ENCODE results near the gene ATP9A. TPM values are rescaled to one million over a fixed set of nuclear protein-coding genes. Genes with fewer than 3 reads are reported as not detected.

ATP9A gene
- total and polyA plus RNA-seq, 2 of the 8 experiments (the other 6 are each of a cell fraction or from before 2014, with no cell fraction given): 5.0 to 6.4 TPM

GRCh38 chr20:51625105-51625504, 143.1 kb downstream of the ATP9A start:
- Histone ChIP-seq H3K56ac (replicated peaks; ENCODE audit: insufficient read length, low read depth, low read length) (no peak overlapping the region), H2BK15ac (ENCODE audit: low read length) (peak overlapping the region; percentile 63; the same call in 1 of the 2 replicates), H2AFZ (ENCODE audit: low read length) (no peak overlapping the region), H2BK12ac (ENCODE audit: low read depth, low read length) (0 out of 2 replicates have a peak overlapping the region, but pooled peaks have one; percentile 51), H4K91ac (replicated peaks; ENCODE audit: insufficient read length, low read length) (peak overlapping the region; percentile 46), H3K27me3 (replicated peaks in 1 of 4; ENCODE audit: control insufficient read depth in 3 of 4, extremely low read depth in 1 of 4, insufficient read depth in 3 of 4, low read length in 3 of 4) (no peaks in the 10 kb centered on the region), H3K4ac (replicated peaks; ENCODE audit: insufficient read length, low read depth, low read length) (no peak overlapping the region), H3K23ac (ENCODE audit: insufficient read length) (no peak overlapping the region), H2AK5ac (ENCODE audit: low read depth, low read length) (no peak overlapping the region), H2BK5ac (ENCODE audit: low read depth, low read length) (0 out of 2 replicates have a peak overlapping the region, but pooled peaks have one; percentile 27), H3K23me2 (ENCODE audit: low read depth, low read length) (no peaks in the 10 kb centered on the region), H3K14ac (ENCODE audit: insufficient read length) (no peak overlapping the region), H3K9me3 (ENCODE audit: insufficient read depth in 2 of 2, low read depth in 1 of 2, low read length in 1 of 2) (no peaks in the 10 kb centered on the region), H3K4me1 (replicated peaks in 1 of 4; ENCODE audit: control insufficient read depth in 3 of 4, insufficient read depth in 4 of 4, low read length in 3 of 4) (peaks cover 0 to 2% (median 0%) of the 10 kb centered on the region in 4 experiments; a peak in 1 of 7 replicates), H2BK120ac (replicated peaks; ENCODE audit: low read depth, low read length) (no peak overlapping the region), H3K79me2 (ENCODE audit: control insufficient read depth in 1 of 2, insufficient read depth in 2 of 2, low read length in 2 of 2) (no peaks in the 10 kb centered on the region), H4K20me1 (replicated peaks in 1 of 2; ENCODE audit: control insufficient read depth in 1 of 2, insufficient read depth in 2 of 2, low read length in 2 of 2) (no peaks in the 10 kb centered on the region), H3K9ac (replicated peaks in 1 of 4; ENCODE audit: extremely low read depth in 1 of 4, low read depth in 3 of 4, low read length in 3 of 4) (no peak overlapping the region), H4K5ac (ENCODE audit: insufficient read length, low read depth, low read length) (no peak overlapping the region), H3K36me3 (ENCODE audit: control insufficient read depth in 2 of 4, insufficient read depth in 4 of 4, low read length in 3 of 4) (no peaks in the 10 kb centered on the region), H3K4me3 (ENCODE audit: extremely low read depth in 1 of 4, insufficient read depth in 2 of 4, low read depth in 3 of 4, low read length in 4 of 4) (no peak overlapping the region), H3K4me2 (ENCODE audit: insufficient read depth in 1 of 2, low read depth in 2 of 2, low read length in 2 of 2) (no peak overlapping the region), H3K18ac (ENCODE audit: extremely low read depth, low read length) (no peak overlapping the region), H4K8ac (ENCODE audit: extremely low read depth, insufficient read depth, low read length) (no peak overlapping the region), H3K79me1 (ENCODE audit: low read depth, low read length) (no peaks in the 10 kb centered on the region), H2BK20ac (ENCODE audit: low read length) (0 out of 2 replicates have a peak overlapping the region, but pooled peaks have one; percentile 21), H3K27ac (ENCODE audit: low read depth, low read length) (no peak overlapping the region)
- no peak for FAIRE-seq
- CTCF ChIA-PET (ENCODE audit: partially characterized antibody): interaction anchor here (0.5 to 2.8 kb wide), 16 partner anchors 8 to 644 kb away, joined by 3 to 23 read pairs (median 4); no protein-coding TSS in a partner anchor
- WGBS, 2 experiments (ENCODE audit: extremely low coverage in 1 of 2, insufficient coverage in 1 of 2, insufficient read length in 1 of 2, insufficient replicate concordance in 2 of 2, low coverage in 1 of 2, low lambda C conversion rate in 2 of 2, missing lambda C conversion rate in 1 of 2): 87% methylated on average over 14 of the region's 14 CpGs; no CpG with 5 or more reads in 1 of the 2 experiments
- no peak for DNase-seq (ENCODE audit: low read depth in 1 of 2, low spot score in 2 of 2)
- POLR2A ChIA-PET (ENCODE audit: partially characterized antibody): interaction anchor here (0.6 kb wide), 1 partner anchor 97 kb away, joined by 3 read pairs; no protein-coding TSS in a partner anchor
- TF ChIP-seq SP1 (IDR thresholded peaks at IDR 0.05; ENCODE audit: low read depth, low read length) (no peak), SIRT6 (IDR thresholded peaks at IDR 0.05; ENCODE audit: low read length) (no peak), EGR1 (IDR thresholded peaks at IDR 0.05; ENCODE audit: borderline replicate concordance, low read depth, low read length) (no peak), KDM1A (IDR thresholded peaks at IDR 0.05; ENCODE audit: borderline replicate concordance, low read length) (no peak), GABPA (IDR thresholded peaks at IDR 0.05; ENCODE audit: borderline replicate concordance, insufficient read depth, low read length) (no peak), CHD1 (IDR thresholded peaks at IDR 0.05; ENCODE audit: low read depth, low read length) (no peak), MAX (IDR thresholded peaks at IDR 0.05) (no peak), GTF2F1 (IDR thresholded peaks at IDR 0.05; ENCODE audit: borderline replicate concordance, low read depth, low read length) (no peak), KDM4A (IDR thresholded peaks at IDR 0.05; ENCODE audit: low read depth, low read length, severe bottlenecking) (no peak), ZNF274 (IDR thresholded peaks at IDR 0.05; ENCODE audit: borderline replicate concordance, extremely low read depth, low read length) (no peak), SIX5 (IDR thresholded peaks at IDR 0.05; ENCODE audit: low read depth, low read length) (no peak), KDM5A (IDR thresholded peaks at IDR 0.05; ENCODE audit: low read length) (no peak), TAF7 (optimal IDR thresholded peaks at IDR 0.05; ENCODE audit: borderline replicate concordance, low read depth, low read length) (no peak), SAP30 (IDR thresholded peaks at IDR 0.05; ENCODE audit: insufficient read depth, insufficient replicate concordance, low read length) (no peak)

All from H1 (cell line).